Midbrain (tissue), 1 donor: ENCODE data around the gene PRDM7.
A peak's percentile ranks its signal among the peaks of the same experiment; 100 is the strongest.
"Not testable (repeated sequence)": the region's sequence is repeated elsewhere in the genome, so short reads cannot be mapped to it uniquely, and the experiment has no call there.

Experiments used
- DNase-seq: peaks from one replicate; lab custom pipeline; 2025; lab: John Stamatoyannopoulos, UW

Gene PRDM7

GRCh38 chr16:90072442-90073105 is 4.6 kb downstream of the PRDM7 start:
- DNase-seq: no peak

- no peak for DNase-seq
Measured at GRCh38 chr16:90070440-90070839, 6.7 kb downstream of the PRDM7 start.

GRCh38 chr16:90061437-90061836 is 15.7 kb downstream of the PRDM7 start:
- DNase-seq: no peak

GRCh38 chr16:90057738-90058173 is 19.4 kb downstream of the PRDM7 start:
- DNase-seq: no peak

- not testable (repeated sequence) for DNase-seq
Measured at GRCh38 chr16:90056521-90056920, 20.6 kb downstream of the PRDM7 start.

GRCh38 chr16:90055371-90055770 is 21.8 kb downstream of the PRDM7 start:
- no peak for DNase-seq

- DNase-seq: no peak
Measured at GRCh38 chr16:90054554-90054953, 22.6 kb downstream of the PRDM7 start.

- no peak for DNase-seq
Measured at GRCh38 chr16:90053902-90054500, 23.1 kb downstream of the PRDM7 start.

- DNase-seq: no peak
Measured at GRCh38 chr16:90050969-90051368, 26.2 kb downstream of the PRDM7 start.

GRCh38 chr16:90048737-90049330 is 28.3 kb downstream of the PRDM7 start:
- no peak for DNase-seq

- no peak for DNase-seq
Measured at GRCh38 chr16:90048347-90048722, 28.8 kb downstream of the PRDM7 start.

- DNase-seq: no peak
Measured at GRCh38 chr16:90047714-90048346, 29.3 kb downstream of the PRDM7 start.

- DNase-seq: peak; percentile 12
Measured at GRCh38 chr16:90046971-90047713, 30.0 kb downstream of the PRDM7 start.

- no peak for DNase-seq
Measured at GRCh38 chr16:90046122-90046970, 30.8 kb downstream of the PRDM7 start.

GRCh38 chr16:90044111-90044551 is 33.0 kb downstream of the PRDM7 start:
- no peak for DNase-seq

- no peak for DNase-seq
Measured at GRCh38 chr16:90043526-90043925, 33.6 kb downstream of the PRDM7 start.

GRCh38 chr16:90042946-90043514 is 34.1 kb downstream of the PRDM7 start:
- DNase-seq: no peak

GRCh38 chr16:90041896-90042473 is 35.1 kb downstream of the PRDM7 start:
- no peak for DNase-seq

- DNase-seq: no peak
Measured at GRCh38 chr16:90040152-90041023, 36.7 kb downstream of the PRDM7 start.

GRCh38 chr16:90037276-90037675 is 39.9 kb downstream of the PRDM7 start:
- no peak for DNase-seq
